GM19452 (cell line): ENCODE results near the gene ADTRP.

ENCODE experiments used
- ATAC-seq: cut with Tn5 transposase; IDR thresholded peaks from one replicate; pipeline ENCODE4 v1.9.1; 2021; ENCODE audit not compliant: unreplicated experiment

The ADTRP gene

DNA sequence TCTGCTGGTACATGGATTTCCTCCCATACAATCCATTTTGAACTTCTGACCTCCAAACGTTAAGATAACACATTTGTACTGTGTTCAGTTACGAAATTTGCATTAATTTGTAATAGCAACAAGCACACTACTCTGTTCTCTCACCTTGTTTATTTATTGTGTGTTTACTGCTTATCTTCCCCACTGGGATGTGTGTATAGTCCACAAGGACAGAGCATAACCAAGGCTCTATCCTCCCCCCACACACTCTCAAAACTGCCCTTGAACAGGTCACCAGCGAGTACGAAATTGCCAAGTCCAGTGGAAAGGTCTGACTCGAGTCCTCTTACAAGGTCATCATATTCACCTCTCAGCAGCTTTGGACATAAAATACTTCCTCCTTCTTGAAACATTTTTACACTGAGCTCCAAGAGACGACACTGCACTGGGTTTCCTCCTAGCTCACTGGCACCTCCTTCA, 18.6 kb downstream of the ADTRP start:
- ATAC-seq: no peak

DNA sequence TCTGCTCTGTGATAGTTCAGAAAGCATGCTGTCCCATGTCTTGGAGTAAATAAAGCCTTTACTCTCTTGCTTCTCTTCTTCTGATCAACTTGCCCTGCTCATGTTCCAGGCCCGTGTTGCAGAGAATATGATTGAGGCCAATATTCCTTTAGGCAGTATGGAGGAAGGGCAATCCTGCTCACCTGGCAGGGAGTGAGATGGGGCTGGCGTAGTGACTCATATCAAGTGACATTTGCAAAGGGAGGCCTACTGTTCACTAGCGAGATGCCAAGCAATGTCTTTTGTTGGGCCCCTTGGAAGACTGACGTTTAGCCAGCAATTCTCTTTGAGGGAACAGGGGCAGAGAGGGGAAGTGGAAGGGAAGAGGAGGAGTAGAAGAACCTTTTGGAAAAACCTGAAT, 19.7 kb downstream of the ADTRP start:
- ATAC-seq: no peak

GRCh38 chr6:11756726-11757125, 21.9 kb downstream of the ADTRP start:
- no peak for ATAC-seq

GRCh38 chr6:11756292-11756691, 22.3 kb downstream of the ADTRP start:
- no peak for ATAC-seq

GRCh38 chr6:11755725-11756124, 22.9 kb downstream of the ADTRP start:
- ATAC-seq: no peak

- no peak for ATAC-seq
Observed at GRCh38 chr6:11754625-11755271, 23.9 kb downstream of the ADTRP start.

DNA sequence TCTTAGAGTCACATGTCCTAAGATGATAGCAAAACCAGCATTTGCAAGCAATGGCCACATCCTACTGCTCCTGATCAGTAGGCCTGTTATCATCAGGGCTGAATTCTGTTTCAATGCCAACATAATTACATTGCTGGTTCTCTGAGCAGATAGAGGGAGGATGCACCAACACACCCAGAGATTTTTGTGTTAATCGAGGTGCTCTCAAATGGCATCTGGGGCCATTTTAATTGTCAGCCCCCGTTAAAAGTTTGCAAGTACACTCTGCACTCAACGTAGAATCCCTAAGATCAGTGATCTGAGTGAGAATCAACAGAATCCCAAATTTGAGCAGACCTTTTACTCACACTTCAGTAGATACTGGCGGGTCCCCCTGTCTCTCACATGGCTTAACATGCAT, 24.8 kb downstream of the ADTRP start:
- no peak for ATAC-seq

GRCh38 chr6:11752360-11752759, 26.2 kb downstream of the ADTRP start:
- no peak for ATAC-seq

DNA sequence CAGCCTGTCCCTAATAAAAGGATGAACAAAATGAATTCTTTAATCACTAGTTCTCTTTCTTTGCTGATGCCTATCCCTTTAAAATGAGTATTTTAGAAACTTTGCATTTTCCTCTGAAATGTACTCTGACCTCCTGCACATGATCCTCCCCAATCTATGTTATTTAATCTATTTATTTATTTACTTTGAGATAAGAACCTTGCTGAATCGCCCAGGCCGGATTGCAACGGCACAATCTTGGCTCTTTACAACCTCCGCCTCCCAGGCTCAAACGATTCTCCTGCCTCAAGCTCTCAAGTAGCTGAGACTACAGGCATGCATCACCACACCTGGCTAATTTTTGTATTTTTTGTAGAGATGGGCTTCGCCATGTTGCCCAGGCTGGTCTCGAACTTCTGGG, 27.9 kb downstream of the ADTRP start:
- ATAC-seq: no peak

- no peak for ATAC-seq
Observed at GRCh38 chr6:11748591-11749210, 29.9 kb downstream of the ADTRP start.

GRCh38 chr6:11747021-11747420, 31.6 kb downstream of the ADTRP start:
- no peak for ATAC-seq

- ATAC-seq: no peak
Observed at GRCh38 chr6:11744753-11745152, 33.9 kb downstream of the ADTRP start.

GRCh38 chr6:11744101-11744500, 34.5 kb downstream of the ADTRP start:
- ATAC-seq: no peak

DNA sequence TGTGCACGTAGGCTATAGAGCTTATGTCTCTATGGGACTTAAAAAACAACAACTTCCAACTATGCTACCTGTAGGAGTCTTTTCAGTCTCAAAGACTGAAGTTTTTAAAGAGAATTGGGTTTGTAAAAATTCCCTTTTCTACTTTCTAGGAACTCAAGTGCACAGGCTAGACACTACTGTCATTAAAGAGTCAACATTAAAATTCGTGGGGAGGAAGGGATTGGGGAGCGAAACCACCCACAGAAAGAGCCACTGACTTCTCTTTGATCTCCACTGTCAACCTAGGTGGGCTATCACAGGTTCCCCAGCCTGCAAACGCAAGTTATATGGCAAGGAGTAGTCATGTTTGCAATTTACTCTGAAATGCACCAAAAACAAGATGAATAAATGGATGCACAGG, 37.7 kb downstream of the ADTRP start:
- ATAC-seq: no peak

DNA sequence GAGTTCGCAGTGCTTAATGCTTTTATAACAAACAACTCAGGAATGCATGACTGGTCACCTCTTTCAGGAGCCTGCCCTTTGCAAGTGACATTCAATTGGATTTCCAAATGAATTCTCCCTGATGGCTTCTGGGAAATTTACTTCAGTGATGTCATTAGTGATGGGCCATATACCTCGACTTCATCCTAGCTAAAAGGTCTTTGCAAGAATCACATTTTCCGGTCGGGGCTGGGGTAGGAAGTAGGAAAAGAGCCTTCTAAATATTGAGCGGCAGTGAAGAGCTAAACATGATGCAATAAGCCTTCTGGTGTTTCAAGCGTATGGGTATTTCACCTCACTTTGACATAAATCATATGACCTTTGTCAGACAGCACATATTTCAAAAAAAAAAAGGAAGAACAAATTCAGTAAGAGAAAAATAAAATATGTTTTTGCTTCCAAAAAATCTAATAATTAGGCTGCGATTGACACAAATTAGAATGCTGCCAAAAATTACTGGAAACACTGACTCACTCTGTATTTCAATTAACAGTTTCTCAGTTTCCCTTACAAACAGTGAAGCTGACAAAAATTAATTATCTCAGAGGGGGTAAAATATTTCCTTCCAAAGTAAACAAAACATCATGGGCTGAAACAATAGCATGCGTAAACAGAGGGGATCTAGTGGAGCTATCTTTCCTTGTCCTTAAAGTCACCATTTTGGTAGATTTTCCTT, 39.8 kb downstream of the ADTRP start:
- no peak for ATAC-seq

DNA sequence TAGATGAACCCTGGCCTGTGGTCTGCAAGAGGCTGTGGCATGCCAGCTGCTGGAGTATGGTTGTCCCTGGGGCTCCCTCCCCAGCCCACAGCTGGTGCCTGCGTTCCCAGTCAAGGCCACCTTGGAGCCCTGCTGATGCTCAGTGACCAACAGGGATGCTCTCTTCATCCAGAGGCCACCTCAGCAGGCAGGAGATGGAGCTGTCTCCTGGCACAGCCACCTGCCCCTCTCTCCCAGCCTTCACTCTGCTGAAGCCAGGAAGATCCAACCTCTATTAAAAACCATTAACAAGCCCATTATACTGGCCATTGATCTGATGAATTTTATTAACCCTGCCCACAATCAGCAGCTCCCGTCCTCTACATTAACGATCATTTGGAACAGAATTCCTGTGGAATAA, 40.4 kb downstream of the ADTRP start:
- ATAC-seq: no peak

- no peak for ATAC-seq
Observed at GRCh38 chr6:11736601-11737000, 42.0 kb downstream of the ADTRP start.

GRCh38 chr6:11734861-11735613, 43.6 kb downstream of the ADTRP start:
- no peak for ATAC-seq

DNA sequence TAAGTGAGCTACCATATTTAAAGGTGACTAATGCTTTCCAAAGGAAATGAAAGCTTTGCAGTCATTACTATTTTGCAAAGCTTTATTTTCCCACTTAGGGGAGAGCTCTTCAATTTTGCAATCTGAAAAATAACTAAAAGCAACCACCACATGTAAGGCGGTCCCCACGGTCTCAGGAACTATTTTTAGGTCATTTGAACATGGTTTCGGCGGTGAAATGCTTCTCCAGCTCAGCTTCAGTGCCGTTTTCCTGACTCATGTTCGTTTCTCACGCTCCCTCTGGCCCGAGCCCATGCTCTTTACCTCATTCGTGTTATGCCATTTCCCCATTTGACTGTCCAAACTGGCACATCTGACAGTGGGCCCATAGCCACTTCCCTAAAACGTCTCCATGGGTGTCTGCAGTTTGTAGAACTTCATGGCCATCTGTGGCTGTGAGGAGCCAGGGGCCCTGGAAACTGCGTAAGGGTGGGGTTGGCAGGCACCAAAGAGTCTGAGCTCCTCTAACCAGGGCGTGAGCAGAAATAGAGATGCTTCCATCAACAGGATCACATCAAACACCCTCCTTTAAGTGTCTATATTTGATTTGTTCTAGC, 46.5 kb downstream of the ADTRP start:
- ATAC-seq: peak; percentile 80

DNA sequence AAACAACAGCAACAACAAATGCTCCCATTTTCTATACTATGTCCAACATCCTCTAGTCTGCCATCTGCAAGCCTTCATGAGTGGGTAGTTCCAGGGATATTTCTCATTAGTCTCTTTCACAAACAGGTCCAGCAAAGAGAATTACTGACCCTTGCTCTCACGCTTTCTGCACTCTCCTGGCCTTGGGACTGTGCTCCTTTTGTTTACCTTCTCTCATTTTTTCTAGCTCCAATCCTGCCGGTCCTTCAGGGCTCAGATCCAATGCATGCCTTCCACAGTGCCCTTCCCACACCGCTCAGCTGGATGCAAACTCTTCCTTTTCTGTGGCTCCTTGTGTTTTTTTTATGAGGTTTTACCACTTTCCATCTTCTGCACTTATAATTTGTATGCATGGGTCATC, 47.2 kb downstream of the ADTRP start:
- no peak for ATAC-seq

DNA sequence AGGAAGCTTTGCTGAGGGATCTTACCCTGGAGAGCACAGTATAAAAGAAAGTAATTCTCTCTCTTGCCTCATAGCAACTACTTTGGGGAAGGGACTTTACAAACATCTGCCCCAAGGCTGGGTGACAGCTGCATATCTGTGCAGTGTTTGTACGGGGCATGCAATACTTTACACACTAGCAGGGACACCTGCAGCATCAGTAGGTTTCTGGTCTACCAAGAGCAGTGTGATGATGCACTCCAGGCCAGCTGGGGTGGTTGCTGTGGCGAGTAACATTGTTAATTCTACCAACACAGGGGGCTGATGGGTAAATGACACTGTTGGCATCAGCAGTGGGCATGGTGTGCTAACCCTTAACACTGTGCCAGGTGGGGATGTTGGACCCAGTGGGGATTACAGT, 48.0 kb downstream of the ADTRP start:
- no peak for ATAC-seq
